HG02973 (cell line): ENCODE results near the gene RNF181.
A peak's percentile ranks its signal among the peaks of the same experiment; 100 is the strongest.
"Not testable (repeated sequence)": the region's sequence is repeated elsewhere in the genome, so short reads cannot be mapped to it uniquely, and the experiment has no call there.

ENCODE experiments used
- ATAC-seq: cut with Tn5 transposase; IDR thresholded peaks from one replicate; pipeline ENCODE4 v1.9.1; 2021; ENCODE audit warnings: moderate library complexity; ENCODE audit not compliant: unreplicated experiment

RNF181 gene

DNA sequence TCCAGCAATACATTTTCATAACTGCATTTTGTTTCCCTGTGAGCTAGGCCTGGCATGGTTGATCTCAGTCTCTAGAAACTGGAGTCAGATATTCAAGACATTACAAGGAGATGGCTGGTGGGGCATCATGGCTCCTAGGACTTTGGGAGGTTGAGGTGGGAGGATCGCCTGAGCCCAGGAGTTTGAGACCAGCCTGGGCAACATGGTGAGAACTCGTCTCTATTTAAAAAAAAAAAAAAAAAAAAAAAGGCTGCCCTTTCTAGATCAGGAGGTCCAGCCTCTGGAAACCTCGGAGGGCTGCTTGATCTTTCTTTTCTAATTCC, 18.5 kb upstream of the RNF181 start:
- ATAC-seq, result no peak

DNA sequence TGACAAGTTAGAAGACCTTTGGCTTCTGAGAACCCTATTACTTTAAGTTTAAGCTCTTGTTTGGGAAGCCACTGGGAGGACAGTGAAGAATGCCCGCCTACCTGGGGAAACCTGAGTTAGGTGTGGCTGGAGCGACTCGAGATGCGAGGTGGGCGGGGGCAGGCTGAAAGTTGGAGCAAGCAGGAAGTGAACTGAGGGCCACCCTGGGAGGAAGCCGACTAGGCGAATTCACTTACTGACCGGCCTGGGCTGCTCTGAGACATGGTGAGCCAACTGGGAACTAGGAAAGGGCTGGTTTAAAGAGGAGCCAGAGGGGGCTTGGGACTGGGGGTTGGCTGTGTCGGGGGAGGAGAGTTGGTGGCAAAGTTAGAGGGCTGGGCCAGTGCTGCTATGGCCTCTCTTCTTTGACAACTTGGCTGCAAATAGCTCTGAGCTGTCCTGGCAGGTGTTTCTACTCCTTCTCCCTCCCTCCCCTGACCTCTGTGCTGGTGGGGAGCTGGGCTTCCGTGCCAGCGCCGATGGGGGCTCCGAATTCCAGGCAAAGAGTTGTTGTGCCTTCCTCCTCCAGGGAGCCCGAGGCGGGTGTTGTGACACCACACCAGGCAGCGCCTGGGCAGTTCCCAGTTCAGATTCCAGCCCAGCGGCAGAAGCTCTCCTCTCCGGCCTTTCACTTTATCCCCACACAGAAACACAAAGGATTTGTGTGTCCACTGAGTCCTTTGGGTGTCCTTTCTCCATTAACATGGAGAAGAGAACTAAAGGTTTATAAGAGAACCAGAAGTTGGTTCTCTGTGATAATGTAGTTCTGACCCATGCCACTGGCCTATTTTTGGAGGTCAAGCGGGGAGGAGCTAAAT, 17.9 kb upstream of the RNF181 start, which contains the start of gene VAMP8:
VAMP8 (plus strand) TSS at position 201 of the 857 bp plus-strand sequence; CDS start at position 262, 61 bp downstream.
- ATAC-seq, result peak; percentile 62

DNA sequence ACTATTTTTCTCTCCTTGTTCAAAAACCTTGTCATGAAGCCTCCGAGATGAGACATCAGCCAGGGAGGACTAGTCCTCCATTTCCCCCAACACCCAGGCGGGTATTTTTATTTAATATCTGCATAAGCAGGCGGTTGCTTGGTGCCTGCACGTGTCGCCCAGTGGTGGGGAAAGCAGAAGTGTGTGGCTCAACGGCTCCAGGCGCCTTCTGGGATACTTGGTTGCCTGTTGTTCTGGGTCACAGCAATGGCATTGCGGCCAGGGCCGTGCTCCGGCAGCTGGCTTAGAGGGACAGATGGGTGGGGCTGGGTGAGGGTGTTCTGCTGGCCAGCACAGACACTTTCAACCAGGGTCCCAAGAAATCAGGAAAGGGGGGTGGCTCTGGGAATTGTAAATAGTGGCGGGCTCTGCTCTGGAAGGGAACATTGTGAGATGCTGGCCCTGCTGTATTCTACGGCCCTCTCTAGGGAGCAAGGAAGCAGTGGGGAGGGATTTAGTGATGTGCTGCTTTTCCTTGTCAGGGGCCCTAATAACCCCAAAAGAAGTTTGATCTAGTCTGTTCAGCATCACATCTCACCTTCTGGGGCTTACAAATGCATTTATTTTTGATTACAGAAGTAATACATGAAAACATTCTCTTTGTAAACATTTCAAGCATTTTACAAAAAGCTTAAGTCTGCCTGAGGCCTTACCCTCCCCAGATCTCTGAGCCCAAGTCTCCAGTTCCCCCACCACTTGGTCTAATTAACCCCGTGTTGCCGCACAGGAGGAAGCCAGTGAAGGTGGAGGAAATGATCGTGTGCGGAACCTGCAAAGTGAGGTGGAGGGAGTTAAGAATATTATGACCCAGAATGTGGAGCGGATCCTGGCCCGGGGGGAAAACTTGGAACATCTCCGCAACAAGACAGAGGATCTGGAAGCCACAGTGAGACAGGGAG, 17.0 kb upstream of the RNF181 start:
- ATAC-seq, result no peak

DNA sequence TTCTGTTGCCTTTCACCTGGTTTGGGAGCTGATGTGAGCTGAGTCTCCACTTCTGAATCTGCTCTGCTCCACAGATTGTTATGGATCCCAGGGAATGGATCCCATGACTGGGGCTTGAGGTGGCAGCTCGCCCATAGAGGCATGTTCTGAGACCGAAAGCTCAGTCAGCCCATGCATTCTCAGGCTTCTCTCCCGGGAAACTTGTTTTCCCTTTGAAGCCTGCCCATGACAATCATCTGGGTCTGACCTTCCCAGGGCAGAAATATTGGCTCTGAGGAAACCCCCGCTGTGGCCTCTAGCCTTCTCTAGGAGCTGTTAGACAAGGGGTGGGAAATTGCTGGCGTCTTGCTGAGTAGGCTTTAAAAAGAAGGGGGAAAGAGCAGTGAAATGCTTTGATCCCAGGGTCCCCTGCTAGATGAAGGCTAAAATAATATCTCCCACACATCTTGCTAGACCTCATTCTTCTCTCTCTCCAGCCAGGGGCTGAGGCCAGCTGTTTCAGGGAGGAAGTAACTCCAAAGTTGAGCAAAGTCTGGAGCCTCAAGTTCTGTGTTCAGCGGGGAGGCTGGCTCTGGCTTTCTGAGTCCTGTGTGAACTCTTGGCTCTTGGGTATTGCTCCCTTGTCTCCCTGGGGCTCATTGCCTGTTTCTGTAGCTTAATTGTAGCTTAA, 16.1 kb upstream of the RNF181 start:
- ATAC-seq, result no peak

DNA sequence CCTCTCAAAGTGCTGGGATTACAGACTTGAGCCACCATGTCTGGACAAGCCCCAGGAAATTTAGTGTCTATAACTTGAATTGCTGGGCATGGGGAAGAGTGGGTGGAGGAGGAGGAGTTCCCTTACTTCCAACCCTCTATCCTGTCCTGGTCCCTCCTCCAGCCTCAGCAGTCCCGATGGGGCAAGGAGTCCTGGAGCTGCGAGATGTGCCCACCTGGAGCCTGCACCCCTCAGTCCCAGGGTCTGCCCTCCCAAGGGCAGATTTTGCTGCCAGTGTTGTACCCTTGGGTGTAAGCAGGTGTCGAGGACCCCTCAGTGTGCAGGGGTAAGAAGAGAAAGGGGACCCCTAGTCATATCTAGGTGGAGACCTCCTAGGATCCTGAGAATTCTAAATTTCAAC, 15.3 kb upstream of the RNF181 start:
- no peak for ATAC-seq

DNA sequence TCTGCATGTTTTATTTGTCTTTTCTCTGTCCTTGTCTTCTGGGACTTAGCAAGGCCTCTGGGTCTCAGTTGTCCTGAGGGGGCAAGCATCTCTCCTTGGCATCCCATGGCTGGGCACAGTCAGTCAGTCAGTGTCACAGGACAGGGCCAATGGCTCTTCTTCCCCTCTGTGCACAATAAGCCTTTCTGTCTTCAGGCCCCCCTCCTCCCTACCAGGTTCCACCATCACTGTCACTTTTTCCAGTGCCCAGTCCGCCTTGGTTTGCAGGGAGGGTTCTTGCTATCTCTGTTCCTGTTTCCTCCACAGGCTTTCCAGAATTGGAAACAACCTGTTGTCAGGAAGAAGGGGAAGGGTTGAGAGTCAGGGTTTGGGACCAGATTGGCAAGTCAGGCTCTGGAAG, 13.1 kb upstream of the RNF181 start:
- no peak for ATAC-seq

DNA sequence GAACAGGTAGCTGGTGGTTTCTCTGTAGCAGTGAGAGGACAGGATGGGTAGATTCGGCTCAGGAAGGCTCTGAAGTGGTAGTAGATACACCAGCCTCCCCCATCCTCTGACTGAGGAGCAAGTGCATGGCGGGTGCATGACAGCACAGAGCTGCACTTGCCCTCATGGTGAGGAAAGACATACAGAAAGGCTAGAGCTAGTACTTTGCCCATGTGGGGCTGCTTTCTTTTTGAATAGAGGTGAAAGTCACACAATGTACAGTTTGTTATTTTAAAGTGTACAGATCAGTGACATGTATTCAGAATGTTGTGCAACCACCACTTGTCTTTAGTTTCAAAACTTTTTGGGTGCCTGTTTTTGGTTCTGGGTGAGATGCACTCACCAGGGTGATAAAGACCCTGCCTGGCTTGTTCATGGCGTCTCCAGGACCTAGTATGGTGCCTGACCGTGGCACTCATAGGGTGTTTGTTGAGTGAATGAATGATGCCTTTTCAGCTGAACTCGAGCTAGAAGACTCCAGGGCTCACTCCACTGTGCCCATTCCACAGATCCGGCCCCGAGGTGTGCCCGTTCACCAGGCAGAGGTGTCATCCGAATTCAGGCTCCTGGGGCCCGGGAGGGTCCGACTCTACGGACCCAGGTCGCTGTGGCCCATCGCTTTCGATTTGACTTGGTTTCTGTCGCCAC, 11.7 kb upstream of the RNF181 start:
- ATAC-seq, result no peak

DNA sequence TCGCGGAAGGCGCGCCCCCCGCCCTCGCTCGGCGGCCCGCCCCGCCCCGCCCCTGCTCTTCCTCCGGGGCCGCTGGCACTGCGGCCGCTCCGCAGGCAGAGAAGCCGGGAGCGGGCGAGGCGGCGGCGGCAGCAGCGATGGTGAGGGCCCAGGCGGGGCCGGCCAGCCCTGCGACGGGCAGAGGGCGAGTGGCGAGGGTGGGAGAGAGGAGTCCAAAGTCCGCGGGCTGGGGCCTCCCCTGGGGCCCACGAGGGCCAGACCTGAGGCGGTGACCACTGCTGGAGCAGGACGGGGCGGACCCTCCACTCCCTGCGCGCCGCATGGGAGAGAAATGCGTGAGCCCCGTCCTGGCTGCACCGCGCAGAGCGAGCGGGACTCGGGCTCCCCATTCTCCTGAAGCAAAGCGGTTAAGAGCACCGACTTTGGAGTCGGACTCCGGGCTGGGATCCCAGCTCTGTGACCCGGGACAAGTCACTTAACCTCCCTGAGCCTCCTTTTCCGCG, 11.1 kb upstream of the RNF181 start, which contains the start of gene VAMP5:
VAMP5 (plus strand) TSS at position 78 of the 503 bp plus-strand sequence; CDS start at position 138, 60 bp downstream.
- ATAC-seq, result no peak

DNA sequence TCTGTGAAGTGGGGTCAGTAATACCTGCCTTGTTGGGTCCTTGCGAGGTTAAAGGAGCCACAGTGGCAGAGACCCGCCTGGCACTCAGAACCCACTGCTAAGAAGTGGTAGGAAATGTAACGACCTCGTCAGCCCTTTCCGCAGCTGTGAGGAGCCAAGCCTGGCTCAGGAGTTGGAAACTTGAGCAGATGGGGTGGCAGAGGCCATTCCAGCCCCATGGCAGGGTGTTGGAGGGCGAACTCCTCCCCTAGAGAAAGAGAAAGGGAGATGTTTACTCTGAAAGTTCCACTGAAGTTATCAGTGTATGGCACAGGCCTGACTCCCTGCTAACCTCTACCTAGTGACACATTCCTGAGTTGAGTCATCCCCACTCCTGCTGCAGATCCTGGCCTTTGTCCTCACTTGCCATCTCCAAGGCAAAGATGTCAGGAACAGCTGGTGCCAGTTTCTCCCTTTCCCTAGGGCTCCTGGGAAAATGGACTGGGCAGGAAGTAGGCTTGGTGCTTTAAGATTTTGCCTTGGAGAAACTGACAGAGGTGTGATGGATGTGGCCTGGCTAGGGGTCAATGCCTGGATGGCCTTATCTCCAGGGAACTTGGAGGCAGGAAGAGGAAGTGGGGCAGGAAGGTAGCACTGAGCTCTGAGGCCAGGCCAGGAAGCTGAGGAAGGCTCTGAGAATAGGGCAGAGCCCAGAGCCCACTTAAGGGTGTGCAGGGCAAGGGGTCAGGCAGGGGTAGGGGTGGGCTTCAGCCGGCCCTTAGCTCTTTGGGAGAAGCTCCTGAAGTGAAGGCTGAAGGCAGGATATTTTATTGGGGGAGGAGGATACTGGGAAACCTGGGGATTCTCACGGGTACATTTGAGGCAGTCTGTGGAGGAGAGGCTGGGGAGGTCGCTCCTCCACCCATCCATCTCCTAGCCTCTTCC, 10.4 kb upstream of the RNF181 start:
- peak; percentile 41 for ATAC-seq

DNA sequence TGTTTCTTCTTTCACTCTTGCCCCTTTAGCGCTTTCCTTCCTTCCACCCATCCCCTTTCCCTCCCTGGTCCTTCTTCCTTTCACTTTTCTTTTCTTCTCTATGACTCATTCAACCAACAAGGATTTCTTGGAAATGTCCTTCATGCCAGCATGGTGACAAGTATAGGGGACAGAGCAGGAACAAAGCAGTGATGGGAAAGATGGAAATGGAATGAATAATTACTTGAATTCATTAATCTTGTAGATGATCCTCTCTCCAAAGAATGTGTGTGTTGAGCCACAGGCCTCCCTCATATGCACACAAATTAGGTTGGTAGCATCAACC, 9.8 kb upstream of the RNF181 start:
- no peak for ATAC-seq

DNA sequence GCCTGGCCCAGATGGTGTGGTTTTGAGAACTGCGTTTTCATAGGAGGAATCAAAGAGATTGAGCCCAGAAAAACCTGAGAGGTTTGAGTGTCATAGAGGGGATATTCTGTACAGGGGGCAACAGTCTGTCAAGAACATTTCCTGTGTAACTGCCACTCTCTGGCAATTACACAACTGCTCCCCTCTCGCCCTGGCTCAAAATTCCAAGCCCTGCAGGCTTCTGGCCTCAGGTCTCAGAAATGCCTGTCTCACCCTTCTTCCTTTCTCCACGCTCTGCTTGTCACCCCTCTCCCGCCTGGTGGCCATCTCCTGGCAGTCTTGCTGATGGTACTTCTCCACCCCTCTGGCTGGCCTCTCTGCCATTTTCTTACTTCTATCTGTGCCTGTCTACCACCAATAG, 7.3 kb upstream of the RNF181 start:
- no peak for ATAC-seq

DNA sequence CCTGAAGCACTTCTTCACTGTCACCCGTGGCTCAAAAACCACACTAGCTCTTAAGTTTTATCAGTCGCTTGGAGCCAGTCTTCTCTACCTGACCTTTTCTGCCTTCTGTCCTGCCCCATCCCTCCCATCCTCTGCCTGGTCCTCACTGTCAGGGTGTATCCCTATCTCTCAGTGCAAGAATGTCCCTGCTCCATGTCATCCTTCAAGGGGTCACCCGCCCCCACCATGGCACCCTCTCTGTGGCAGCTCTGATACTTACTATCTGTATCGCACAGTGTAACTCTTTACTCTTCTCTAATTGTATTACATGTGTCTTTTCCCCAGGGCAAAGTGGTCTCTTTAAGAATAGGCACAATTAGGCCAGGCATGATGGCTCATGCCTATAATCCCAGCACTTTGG, 6.9 kb upstream of the RNF181 start:
- ATAC-seq, result no peak

DNA sequence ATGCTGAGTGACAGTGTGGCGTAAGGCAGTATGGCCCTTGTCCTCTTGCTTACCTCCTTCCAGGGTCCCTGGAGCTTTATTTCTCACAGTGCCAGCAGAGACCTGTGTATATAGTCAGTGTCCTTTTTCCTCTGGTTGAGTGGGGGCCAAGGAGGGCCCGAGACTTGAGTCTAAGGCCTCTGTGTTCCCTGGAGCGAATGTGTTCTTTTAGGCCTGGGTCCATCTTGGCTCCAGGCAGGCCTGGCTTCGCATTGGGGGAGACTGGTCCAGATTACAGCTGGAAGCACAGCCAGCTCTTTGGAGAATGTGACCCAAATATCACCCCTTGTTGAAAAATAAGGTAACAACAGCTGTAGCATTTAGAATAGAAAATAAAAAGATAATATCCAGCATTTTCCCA, 6.4 kb upstream of the RNF181 start:
- no peak for ATAC-seq

DNA sequence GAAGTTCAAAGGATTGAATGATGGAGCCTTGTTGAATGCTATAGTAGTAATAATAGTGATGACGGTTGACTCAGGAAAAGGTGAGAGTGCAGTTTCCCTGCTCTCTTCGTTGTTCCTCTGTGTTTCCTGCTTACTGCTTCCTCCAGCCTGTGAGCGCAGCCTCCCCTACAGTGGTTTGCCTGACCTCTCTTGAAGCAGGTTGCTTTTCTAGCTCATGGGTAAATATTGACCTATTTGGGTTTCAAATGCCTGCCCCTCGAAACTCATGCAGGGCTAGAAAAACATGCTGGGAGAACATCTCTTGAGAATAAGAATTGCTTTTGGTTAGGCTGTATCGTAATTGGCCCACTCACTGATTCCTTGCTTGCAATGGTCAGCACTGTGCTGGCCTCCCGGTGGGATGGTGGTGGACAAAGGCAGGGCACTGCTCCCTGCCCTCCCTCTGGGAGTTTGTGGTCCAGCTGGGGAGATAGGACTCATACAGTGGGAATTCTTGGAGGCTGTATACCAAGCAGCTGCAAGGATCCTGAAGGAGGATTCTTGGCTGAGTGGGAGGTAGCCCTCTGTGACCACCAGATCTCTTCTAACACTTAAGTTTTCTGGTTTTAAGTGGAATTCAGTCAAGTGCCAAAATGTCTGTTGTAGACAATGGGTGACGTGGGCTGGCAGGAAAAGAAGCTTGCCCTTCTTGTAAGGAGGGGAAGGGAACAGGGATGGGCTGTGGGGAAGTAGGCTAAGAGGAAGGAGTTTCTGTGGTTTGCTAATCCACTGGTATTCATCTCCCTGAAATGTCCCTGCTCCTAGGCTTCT, 5.4 kb upstream of the RNF181 start:
- no peak for ATAC-seq

DNA sequence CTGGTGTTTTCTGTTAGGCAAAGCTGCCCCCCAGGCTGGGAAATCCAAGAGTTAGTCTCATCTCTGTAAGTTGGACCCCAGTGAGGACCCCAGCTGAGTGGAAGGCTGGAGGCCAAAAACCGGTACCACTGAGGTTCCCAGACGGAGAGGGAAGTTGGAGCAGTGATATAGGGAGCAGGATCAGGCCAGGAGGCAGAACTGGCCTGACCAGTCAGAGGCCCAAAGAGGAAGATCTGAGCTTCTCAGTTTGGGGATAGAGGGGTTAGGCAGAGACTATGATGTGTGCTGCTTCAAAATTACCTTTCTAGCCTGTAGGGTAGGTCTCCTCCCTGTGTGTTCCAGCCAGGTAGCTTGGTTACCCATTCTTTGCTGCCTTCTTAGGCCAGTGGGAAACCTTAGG, 4.6 kb upstream of the RNF181 start:
- ATAC-seq, result no peak

DNA sequence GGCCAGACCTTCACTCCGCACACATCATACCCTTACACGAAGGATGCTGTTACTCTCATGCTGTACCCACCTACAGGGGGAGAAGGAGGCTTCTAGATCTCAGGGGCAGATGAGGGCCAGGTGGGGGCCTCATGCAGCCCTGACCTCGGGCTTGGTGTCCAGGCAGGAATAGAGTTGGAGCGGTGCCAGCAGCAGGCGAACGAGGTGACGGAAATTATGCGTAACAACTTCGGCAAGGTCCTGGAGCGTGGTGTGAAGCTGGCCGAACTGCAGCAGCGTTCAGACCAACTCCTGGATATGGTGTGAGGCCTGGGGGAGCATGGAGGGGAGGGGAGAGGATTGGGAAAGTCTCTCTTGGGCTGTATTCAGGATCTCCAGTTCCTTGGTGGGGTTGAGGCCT, 4.0 kb upstream of the RNF181 start:
- no peak for ATAC-seq

DNA sequence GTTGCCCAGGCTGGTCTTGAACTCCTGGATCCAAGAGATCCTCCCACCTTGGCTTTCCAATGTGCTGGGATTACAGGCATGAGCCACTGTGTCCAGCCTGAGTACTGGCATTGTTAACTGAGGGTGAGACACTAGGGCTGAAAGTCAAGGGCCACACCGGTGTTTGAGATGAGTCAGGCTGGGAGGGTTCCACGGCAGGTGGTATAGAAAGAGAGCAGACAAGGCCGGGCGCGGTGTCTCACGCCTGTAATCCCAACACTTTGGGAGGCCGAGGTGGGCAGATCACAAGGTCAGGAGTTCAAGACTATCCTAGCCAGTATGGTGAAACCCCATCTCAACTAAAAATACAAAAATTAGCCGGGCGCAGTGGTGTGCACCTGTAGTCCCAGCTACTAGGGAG, 3.2 kb upstream of the RNF181 start:
- not testable (repeated sequence) for ATAC-seq

DNA sequence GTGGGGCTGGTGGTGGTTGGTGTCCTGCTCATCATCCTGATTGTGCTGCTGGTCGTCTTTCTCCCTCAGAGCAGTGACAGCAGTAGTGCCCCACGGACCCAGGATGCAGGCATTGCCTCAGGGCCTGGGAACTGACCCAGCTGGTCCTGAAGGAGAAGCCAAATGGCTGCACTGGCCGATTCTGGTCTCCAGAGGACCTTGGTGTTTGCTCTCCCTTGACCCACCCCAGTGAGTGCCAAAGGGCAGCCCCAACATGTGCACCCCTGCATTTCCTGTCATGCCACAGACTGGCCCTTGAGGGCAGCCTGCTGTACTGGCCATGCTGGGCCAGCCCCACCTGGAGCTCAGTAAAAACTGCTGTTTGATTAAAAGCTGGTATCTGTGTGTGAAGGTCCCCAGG, 2.5 kb upstream of the RNF181 start:
- no peak for ATAC-seq
